ENCODE results near the gene RTP3. TPM values are rescaled to one million over a fixed set of nuclear protein-coding genes. Genes with fewer than 3 reads are reported as not detected.

RTP3 gene
- total and polyA plus RNA-seq, 12 donors, result not detected

DNA sequence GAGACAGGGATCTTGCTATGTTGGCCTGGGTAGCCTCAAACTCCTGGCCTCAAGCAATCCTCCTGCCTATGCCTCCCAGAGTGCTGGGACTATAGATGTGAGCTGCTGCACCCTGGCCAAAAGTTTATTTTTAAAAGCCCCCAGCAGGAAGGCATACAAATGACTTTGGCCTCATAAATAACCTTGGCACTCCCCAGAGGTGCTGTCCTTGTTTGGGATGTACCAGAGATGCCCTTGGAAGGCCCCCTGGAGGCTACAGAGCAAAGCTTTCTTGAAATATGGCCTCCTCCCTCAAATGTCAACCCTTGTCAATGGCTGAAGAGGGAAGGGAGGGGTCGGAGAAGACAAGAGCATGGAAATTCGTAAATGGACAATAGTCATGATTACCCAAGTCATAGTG is 14.0 kb upstream of the RTP3 start:
- 84 to 98% methylated on average over 2 of the region's 2 CpGs for WGBS, 2 donors
- ATAC-seq, result peak in 3 of 8 donors; percentile 28 to 38 (median 32)

DNA sequence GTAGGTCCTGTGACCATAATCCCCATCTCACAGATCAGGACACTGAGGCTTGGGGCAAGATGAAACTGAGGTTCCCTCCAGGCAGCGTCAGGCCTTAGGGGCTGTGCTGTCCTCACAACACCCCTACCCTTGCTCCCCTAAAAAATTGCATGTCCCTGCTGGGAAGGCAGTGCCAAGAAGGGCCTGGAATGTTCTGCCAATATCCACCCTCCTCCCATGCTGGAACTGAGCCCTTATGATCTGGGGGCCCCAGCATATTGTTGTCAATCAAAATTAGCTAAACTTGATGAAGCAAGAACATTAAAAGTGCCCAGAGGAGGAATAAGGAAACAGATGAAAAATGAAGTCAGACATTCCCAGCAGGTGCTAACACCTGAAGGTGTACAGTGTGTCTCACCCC is 13.4 kb upstream of the RTP3 start:
- H3K4me1 ChIP-seq, result peaks cover 0 to 12% (median 9%) of the 10 kb centered on the region in 9 donors
- no peak overlapping the region for H3K27ac ChIP-seq
- TF ChIP-seq, protein P1, sequence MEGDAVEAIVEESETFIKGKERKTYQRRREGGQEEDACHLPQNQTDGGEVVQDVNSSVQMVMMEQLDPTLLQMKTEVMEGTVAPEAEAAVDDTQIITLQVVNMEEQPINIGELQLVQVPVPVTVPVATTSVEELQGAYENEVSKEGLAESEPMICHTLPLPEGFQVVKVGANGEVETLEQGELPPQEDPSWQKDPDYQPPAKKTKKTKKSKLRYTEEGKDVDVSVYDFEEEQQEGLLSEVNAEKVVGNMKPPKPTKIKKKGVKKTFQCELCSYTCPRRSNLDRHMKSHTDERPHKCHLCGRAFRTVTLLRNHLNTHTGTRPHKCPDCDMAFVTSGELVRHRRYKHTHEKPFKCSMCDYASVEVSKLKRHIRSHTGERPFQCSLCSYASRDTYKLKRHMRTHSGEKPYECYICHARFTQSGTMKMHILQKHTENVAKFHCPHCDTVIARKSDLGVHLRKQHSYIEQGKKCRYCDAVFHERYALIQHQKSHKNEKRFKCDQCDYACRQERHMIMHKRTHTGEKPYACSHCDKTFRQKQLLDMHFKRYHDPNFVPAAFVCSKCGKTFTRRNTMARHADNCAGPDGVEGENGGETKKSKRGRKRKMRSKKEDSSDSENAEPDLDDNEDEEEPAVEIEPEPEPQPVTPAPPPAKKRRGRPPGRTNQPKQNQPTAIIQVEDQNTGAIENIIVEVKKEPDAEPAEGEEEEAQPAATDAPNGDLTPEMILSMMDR (IDR thresholded peaks at IDR 0.05), result no peak
- no peak for ATAC-seq
- WGBS, 2 donors, result 94 to 95% methylated on average over 1 of the region's 1 CpG
- H3K27me3 ChIP-seq, result peaks cover 0 to 3% (median 0%) of the 10 kb centered on the region in 7 donors
- no peak for DNase-seq
- H3K36me3 ChIP-seq, result no peaks in the 10 kb centered on the region
- no peaks in the 10 kb centered on the region for H3K9me3 ChIP-seq
- intact Hi-C loops (cut with DNase I), result loop anchor here in 2 of 10 donors (10.0 kb wide), 2 partner anchors 140 to 210 kb away; partner anchors contain the start of gene ALS2CL (in 1 of the 2)
- H3K4me3 ChIP-seq, result no peak overlapping the region

More for the DNA sequence above, 14.0 kb upstream of the RTP3 start:
- DNase-seq, result no peak
- TF ChIP-seq, protein P1 (IDR thresholded peaks at IDR 0.05), result no peak
- intact Hi-C loops (cut with DNase I), result loop anchor here in 2 of 10 donors (10.0 kb wide), 2 partner anchors 141 to 211 kb away; partner anchors contain the start of gene ALS2CL (in 1 of the 2)
- H3K27me3 ChIP-seq, result peaks cover 0 to 4% (median 0%) of the 10 kb centered on the region in 7 donors
- H3K4me1 ChIP-seq, result peaks cover 0 to 7% (median 4%) of the 10 kb centered on the region in 9 donors
- no peaks in the 10 kb centered on the region for H3K9me3 ChIP-seq
- H3K4me3 ChIP-seq, result no peak overlapping the region
- no peak overlapping the region for H3K27ac ChIP-seq
- no peaks in the 10 kb centered on the region for H3K36me3 ChIP-seq

DNA sequence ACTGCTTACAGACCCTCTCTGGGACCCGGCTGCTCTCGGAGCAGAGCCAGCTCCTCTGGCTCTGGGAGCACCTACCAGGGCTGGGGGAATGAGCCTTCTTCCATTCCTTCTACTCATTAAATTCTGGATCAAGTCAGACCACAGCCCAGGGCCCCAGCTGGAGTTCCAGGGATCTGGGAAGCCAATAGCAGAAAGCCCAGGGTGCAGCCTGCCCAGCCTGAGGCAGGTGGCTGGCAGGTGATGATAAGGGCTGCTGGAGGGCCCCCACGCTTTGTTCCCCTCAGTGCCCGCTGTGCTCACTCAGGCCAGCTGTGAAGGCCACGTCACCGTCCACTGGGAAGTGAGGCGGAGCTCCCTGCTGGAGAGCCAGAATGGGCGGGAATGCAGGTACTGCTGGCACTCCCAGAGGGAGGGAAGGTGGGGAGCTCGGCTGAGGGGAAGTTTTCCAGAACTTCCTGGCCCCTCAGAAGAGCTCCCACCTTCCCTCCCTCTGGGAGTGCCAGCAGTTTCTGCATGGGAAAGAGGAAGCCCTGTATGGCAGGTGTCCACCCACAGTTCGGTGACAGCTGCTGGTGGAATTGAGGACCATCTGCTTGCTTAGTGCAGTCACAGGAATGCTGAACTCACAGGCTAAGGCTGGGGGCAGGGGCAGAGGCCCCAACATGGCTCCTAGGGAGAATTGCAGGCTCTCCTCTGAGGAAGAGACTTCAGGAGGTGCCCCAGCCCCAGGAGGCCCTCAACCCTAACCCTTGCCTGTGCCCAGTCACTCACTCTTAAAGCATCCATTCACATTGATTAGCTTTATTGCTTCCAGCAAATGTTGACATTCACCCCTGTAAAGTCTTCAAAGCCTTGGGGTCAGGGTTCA is 12.6 kb upstream of the RTP3 start:
- H3K36me3 ChIP-seq, result no peaks in the 10 kb centered on the region
- H3K4me3 ChIP-seq, result no peak overlapping the region
- peaks cover 0 to 3% (median 0%) of the 10 kb centered on the region in 7 donors for H3K27me3 ChIP-seq
- 67 to 69% methylated on average over 10 of the region's 10 CpGs for WGBS, 2 donors
- intact Hi-C loops (cut with DNase I), result loop anchor here in 5 of 10 donors (5.0 to 10.0 kb wide), 4 partner anchors 72 to 210 kb away; partner anchors contain the start of gene ALS2CL (in 1 of the 5)
- DNase-seq, result no peak
- no peak overlapping the region for H3K27ac ChIP-seq
- H3K9me3 ChIP-seq, result no peaks in the 10 kb centered on the region
- ATAC-seq, result no peak
- TF ChIP-seq, protein P1 (IDR thresholded peaks at IDR 0.05), result no peak
- H3K4me1 ChIP-seq, result peaks cover 0 to 13% (median 10%) of the 10 kb centered on the region in 9 donors

DNA sequence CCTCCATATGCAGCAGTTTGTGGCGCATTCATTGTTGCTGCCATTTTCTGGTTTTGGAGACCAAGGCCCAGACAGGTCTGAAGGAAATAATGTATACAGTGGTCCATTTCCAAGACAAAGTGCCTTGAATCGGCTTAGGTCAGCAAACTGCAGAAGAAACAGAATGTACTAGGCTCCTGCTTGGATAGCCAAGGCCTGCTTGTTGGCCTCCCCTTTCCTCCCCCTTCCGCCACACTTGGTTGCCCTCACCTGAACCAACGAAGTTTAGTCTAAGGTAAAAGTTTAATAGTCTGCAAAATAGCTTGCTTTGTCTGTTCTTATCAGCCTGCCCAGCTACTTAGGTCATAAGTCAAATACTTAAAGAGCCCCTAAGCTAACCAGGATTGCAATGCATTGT is 12.0 kb upstream of the RTP3 start:
- Histone ChIP-seq H3K4me1 (peaks cover 0 to 18% (median 10%) of the 10 kb centered on the region in 9 donors), H3K27me3 (no peaks in the 10 kb centered on the region), H3K9me3 (no peaks in the 10 kb centered on the region), H3K4me3 (no peak overlapping the region), H3K27ac (no peak overlapping the region), H3K36me3 (no peaks in the 10 kb centered on the region)
- no peak for DNase-seq
- ATAC-seq, result no peak
- TF ChIP-seq, protein P1 (IDR thresholded peaks at IDR 0.05), result no peak
- intact Hi-C loops (cut with DNase I), result loop anchor here in 5 of 10 donors (5.0 to 10.0 kb wide), 4 partner anchors 72 to 209 kb away; partner anchors contain the start of gene ALS2CL (in 1 of the 5)
- WGBS, 2 donors, result 88 to 91% methylated on average over 4 of the region's 4 CpGs

Data from heart right ventricle (tissue), 16 donors.